OCI-LY7 (cell line): Measurements from ENCODE around the gene SLC49A4.

Experiments used
- EZH2phosphoT487 ChIP-seq: fragments of 200-600 bp; sonication (generic); IDR thresholded peaks from 2 replicates; pipeline ENCODE4 v1.6.1; 2018; ENCODE audit warnings: low read depth, borderline replicate concordance, mild to moderate bottlenecking, mixed run types, antibody characterized with exemption, low read length, moderate library complexity, mixed read lengths
- TF ChIP-seq, protein P1 (sequence below): fragments of 200-600 bp; sonication (generic); conservative IDR thresholded peaks from 2 replicates; pipeline ENCODE4 v1.5.1; 2014; ENCODE audit warnings: mild to moderate bottlenecking, antibody characterized with exemption, low read length, moderate library complexity, mixed read lengths

DNA sequence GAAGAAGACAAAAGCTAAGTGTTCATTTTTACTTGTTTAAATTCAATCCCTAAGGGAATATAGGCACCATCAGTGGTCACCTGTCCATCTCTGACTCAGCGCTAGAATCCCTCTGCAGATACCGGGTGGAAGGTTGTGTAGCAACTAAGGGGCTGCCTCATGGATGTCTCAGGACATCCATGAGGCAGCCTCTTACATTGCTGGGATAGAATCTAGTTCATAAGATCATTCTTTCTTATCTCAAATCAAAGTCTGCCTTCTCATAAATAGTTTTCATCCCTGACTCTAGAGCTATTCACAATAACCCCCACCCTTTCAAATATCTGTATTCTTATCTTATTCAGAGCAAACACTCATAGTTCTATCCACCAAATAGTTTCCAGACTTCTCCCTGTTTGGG lies 39.4 kb upstream of the SLC49A4 start:
- no peak for TF ChIP-seq EZH2phosphoT487
- TF ChIP-seq, protein P1, sequence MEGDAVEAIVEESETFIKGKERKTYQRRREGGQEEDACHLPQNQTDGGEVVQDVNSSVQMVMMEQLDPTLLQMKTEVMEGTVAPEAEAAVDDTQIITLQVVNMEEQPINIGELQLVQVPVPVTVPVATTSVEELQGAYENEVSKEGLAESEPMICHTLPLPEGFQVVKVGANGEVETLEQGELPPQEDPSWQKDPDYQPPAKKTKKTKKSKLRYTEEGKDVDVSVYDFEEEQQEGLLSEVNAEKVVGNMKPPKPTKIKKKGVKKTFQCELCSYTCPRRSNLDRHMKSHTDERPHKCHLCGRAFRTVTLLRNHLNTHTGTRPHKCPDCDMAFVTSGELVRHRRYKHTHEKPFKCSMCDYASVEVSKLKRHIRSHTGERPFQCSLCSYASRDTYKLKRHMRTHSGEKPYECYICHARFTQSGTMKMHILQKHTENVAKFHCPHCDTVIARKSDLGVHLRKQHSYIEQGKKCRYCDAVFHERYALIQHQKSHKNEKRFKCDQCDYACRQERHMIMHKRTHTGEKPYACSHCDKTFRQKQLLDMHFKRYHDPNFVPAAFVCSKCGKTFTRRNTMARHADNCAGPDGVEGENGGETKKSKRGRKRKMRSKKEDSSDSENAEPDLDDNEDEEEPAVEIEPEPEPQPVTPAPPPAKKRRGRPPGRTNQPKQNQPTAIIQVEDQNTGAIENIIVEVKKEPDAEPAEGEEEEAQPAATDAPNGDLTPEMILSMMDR = no peak
